Activated naive CD4-positive, alpha-beta T cell treated with anti-CD3 and anti-CD28 coated beads for 36 hours (primary cell): Measurements from ENCODE around the gene RHOT2. TPM values are rescaled to one million over a fixed set of nuclear protein-coding genes. Genes with fewer than 3 reads are reported as not detected.
A peak's percentile ranks its signal among the peaks of the same experiment; 100 is the strongest.

ENCODE experiments used
- CTCF ChIA-PET: fragments of 350-600 bp; sonication (Branson Sonifier 250); formaldehyde crosslinking; loops from one replicate; lab custom pipeline; 2021; ENCODE audit warnings: antibody characterized with exemption; lab: Charles Lee
- DNase-seq: peaks from one replicate; pipeline ENCODE4 v3.0.0-alpha.2; 2020
- H3K27ac Mint-ChIP-seq: one replicate; pipeline ENCODE4 v1.8.0; 2021; ENCODE audit warnings: mild to moderate bottlenecking, mixed read lengths
- H3K27me3 Mint-ChIP-seq: one replicate; pipeline ENCODE4 v1.8.0; 2021; ENCODE audit warnings: low read depth, mixed read lengths
- H3K36me3 Mint-ChIP-seq: one replicate; pipeline ENCODE4 v1.8.0; 2021; ENCODE audit warnings: low read depth, mixed read lengths
- H3K4me1 Mint-ChIP-seq: one replicate; pipeline ENCODE4 v1.8.0; 2021; ENCODE audit warnings: low read depth, mixed read lengths
- H3K4me3 Mint-ChIP-seq: one replicate; pipeline ENCODE4 v1.8.0; 2021; ENCODE audit warnings: mild to moderate bottlenecking, moderate library complexity, mixed read lengths
- H3K9me3 Mint-ChIP-seq: one replicate; pipeline ENCODE4 v1.8.0; 2021; ENCODE audit warnings: mixed read lengths
- intact Hi-C: fragments of 100-400 bp; cut with micrococcal nuclease; formaldehyde crosslinking; loops from one replicate; pipeline ENCODE4 v1.15.1; 2023
- total RNA-seq, 2 experiments: library from RNA; stranded (reverse); gene quantifications; one replicate each; pipeline ENCODE4 v1.2.3, GENCODE V29; 2021

The RHOT2 gene
- total RNA-seq, 2 experiments from 2014 or later = 81.9 to 84.0 TPM

- H3K36me3 Mint-ChIP-seq = peaks cover 2% of the 10 kb centered on the region
- no peak for DNase-seq
- CTCF ChIA-PET = no interaction called here
- intact Hi-C loops = no loop called here
- no peak overlapping the region for H3K4me3 Mint-ChIP-seq
- peaks cover 4% of the 10 kb centered on the region for H3K4me1 Mint-ChIP-seq
- H3K9me3 Mint-ChIP-seq = no peaks in the 10 kb centered on the region
- no peaks in the 10 kb centered on the region for H3K27me3 Mint-ChIP-seq
- H3K27ac Mint-ChIP-seq = no peak overlapping the region
Observed at GRCh38 chr16:658679-659571, 9.0 kb upstream of the RHOT2 start.

- H3K27ac Mint-ChIP-seq = no peak overlapping the region
- peaks cover 4% of the 10 kb centered on the region for H3K4me1 Mint-ChIP-seq
- CTCF ChIA-PET = interaction anchor here (1.0 kb wide), 1 partner anchor 8 kb away, joined by 3 read pairs; no protein-coding TSS in a partner anchor
- H3K9me3 Mint-ChIP-seq = no peaks in the 10 kb centered on the region
- no peaks in the 10 kb centered on the region for H3K27me3 Mint-ChIP-seq
- DNase-seq = no peak
- intact Hi-C loops = no loop called here
- no peak overlapping the region for H3K4me3 Mint-ChIP-seq
- peaks cover 3% of the 10 kb centered on the region for H3K36me3 Mint-ChIP-seq
Observed at GRCh38 chr16:659618-660017, 8.3 kb upstream of the RHOT2 start.

GRCh38 chr16:660132-660458 lies 7.8 kb upstream of the RHOT2 start:
- H3K4me3 Mint-ChIP-seq = no peak overlapping the region
- DNase-seq = no peak
- intact Hi-C loops = no loop called here
- peaks cover 4% of the 10 kb centered on the region for H3K4me1 Mint-ChIP-seq
- CTCF ChIA-PET = interaction anchor here (1.0 kb wide), 1 partner anchor 9 kb away, joined by 3 read pairs; no protein-coding TSS in a partner anchor
- H3K36me3 Mint-ChIP-seq = peaks cover 3% of the 10 kb centered on the region
- no peak overlapping the region for H3K27ac Mint-ChIP-seq
- no peaks in the 10 kb centered on the region for H3K27me3 Mint-ChIP-seq
- no peaks in the 10 kb centered on the region for H3K9me3 Mint-ChIP-seq

- peak; percentile 63 for DNase-seq
- Mint-ChIP-seq H3K27ac (no peak overlapping the region), H3K27me3 (no peaks in the 10 kb centered on the region), H3K4me3 (no peak overlapping the region), H3K4me1 (peaks cover 4% of the 10 kb centered on the region), H3K36me3 (peaks cover 3% of the 10 kb centered on the region), H3K9me3 (no peaks in the 10 kb centered on the region)
- intact Hi-C loops = no loop called here
- CTCF ChIA-PET = interaction anchor here (1.0 kb wide), 1 partner anchor 9 kb away, joined by 3 read pairs; no protein-coding TSS in a partner anchor
Observed at GRCh38 chr16:660459-661183, 7.3 kb upstream of the RHOT2 start.

GRCh38 chr16:661184-661821 lies 6.6 kb upstream of the RHOT2 start:
- H3K36me3 Mint-ChIP-seq = peaks cover 3% of the 10 kb centered on the region
- intact Hi-C loops = no loop called here
- H3K4me3 Mint-ChIP-seq = no peak overlapping the region
- no peak overlapping the region for H3K27ac Mint-ChIP-seq
- H3K4me1 Mint-ChIP-seq = peaks cover 4% of the 10 kb centered on the region
- H3K9me3 Mint-ChIP-seq = no peaks in the 10 kb centered on the region
- DNase-seq = no peak
- H3K27me3 Mint-ChIP-seq = no peaks in the 10 kb centered on the region
- CTCF ChIA-PET = no interaction called here

- peaks cover 3% of the 10 kb centered on the region for H3K36me3 Mint-ChIP-seq
- CTCF ChIA-PET = no interaction called here
Observed at GRCh38 chr16:662095-662494, 5.8 kb upstream of the RHOT2 start.

GRCh38 chr16:662597-662996 lies 5.3 kb upstream of the RHOT2 start:
- Mint-ChIP-seq H3K4me1 (peaks cover 6% of the 10 kb centered on the region), H3K27me3 (no peaks in the 10 kb centered on the region), H3K27ac (no peak overlapping the region), H3K9me3 (no peaks in the 10 kb centered on the region), H3K36me3 (peaks cover 3% of the 10 kb centered on the region), H3K4me3 (no peak overlapping the region)
- intact Hi-C loops = no loop called here
- DNase-seq = no peak
- CTCF ChIA-PET = no interaction called here

More at GRCh38 chr16:662095-662494, 5.8 kb upstream of the RHOT2 start:
- H3K27ac Mint-ChIP-seq = no peak overlapping the region
- intact Hi-C loops = no loop called here
- H3K4me3 Mint-ChIP-seq = no peak overlapping the region
- DNase-seq = no peak
- H3K4me1 Mint-ChIP-seq = peaks cover 4% of the 10 kb centered on the region
- H3K27me3 Mint-ChIP-seq = no peaks in the 10 kb centered on the region
- H3K9me3 Mint-ChIP-seq = no peaks in the 10 kb centered on the region

- peaks cover 13% of the 10 kb centered on the region for H3K36me3 Mint-ChIP-seq
- H3K9me3 Mint-ChIP-seq = no peaks in the 10 kb centered on the region
- no peak for DNase-seq
- no peaks in the 10 kb centered on the region for H3K27me3 Mint-ChIP-seq
- no peak overlapping the region for H3K4me3 Mint-ChIP-seq
- no peak overlapping the region for H3K27ac Mint-ChIP-seq
- intact Hi-C loops = loop anchor here (5.0 kb wide), 1 partner anchor 274 kb away; no protein-coding TSS in a partner anchor
- H3K4me1 Mint-ChIP-seq = peaks cover 11% of the 10 kb centered on the region
- CTCF ChIA-PET = no interaction called here
Observed at GRCh38 chr16:666572-666971, 1.4 kb upstream of the RHOT2 start.

GRCh38 chr16:667113-667779 lies 686 bp upstream of the RHOT2 start:
- no peak for DNase-seq
- H3K27ac Mint-ChIP-seq = peak overlapping the region; percentile 83
- H3K4me3 Mint-ChIP-seq = peak overlapping the region; percentile 78
- H3K9me3 Mint-ChIP-seq = no peaks in the 10 kb centered on the region
- peaks cover 11% of the 10 kb centered on the region for H3K4me1 Mint-ChIP-seq
- peaks cover 13% of the 10 kb centered on the region for H3K36me3 Mint-ChIP-seq
- intact Hi-C loops = loop anchor here (1.0 to 5.0 kb wide), 2 partner anchors 18 to 275 kb away; partner anchors contain the start of gene WDR90
- CTCF ChIA-PET = interaction anchor here (0.6 to 1.6 kb wide), 5 partner anchors 9 to 475 kb away, joined by 3 read pairs; no protein-coding TSS in a partner anchor
- H3K27me3 Mint-ChIP-seq = no peaks in the 10 kb centered on the region

GRCh38 chr16:668519-669171 lies 713 bp downstream of the RHOT2 start:
- H3K4me3 Mint-ChIP-seq = peak overlapping the region; percentile 78
- H3K36me3 Mint-ChIP-seq = peaks cover 16% of the 10 kb centered on the region
- CTCF ChIA-PET = interaction anchor here (1.0 to 1.6 kb wide), 2 partner anchors 8 to 66 kb away, joined by 3 read pairs; no protein-coding TSS in a partner anchor
- H3K4me1 Mint-ChIP-seq = peaks cover 11% of the 10 kb centered on the region
- peak overlapping the region; percentile 46 for H3K27ac Mint-ChIP-seq
- no peak for DNase-seq
- intact Hi-C loops = loop anchor here (1.0 to 5.0 kb wide), 3 partner anchors 12 to 276 kb away; partner anchors contain the start of genes STUB1 and WDR24
- no peaks in the 10 kb centered on the region for H3K27me3 Mint-ChIP-seq
- H3K9me3 Mint-ChIP-seq = no peaks in the 10 kb centered on the region

- Mint-ChIP-seq H3K9me3 (no peaks in the 10 kb centered on the region), H3K27ac (no peak overlapping the region), H3K4me1 (peaks cover 11% of the 10 kb centered on the region), H3K27me3 (no peaks in the 10 kb centered on the region), H3K4me3 (peak overlapping the region; percentile 78), H3K36me3 (peaks cover 14% of the 10 kb centered on the region)
- intact Hi-C loops = loop anchor here (5.0 kb wide), 1 partner anchor 277 kb away; no protein-coding TSS in a partner anchor
- no peak for DNase-seq
- CTCF ChIA-PET = no interaction called here
Observed at GRCh38 chr16:669666-670065, 1.7 kb downstream of the RHOT2 start.
